Neutrophil (primary cell): ENCODE measurements around the gene PTGS1.

Source experiments
- H3K27ac ChIP-seq: fragments of 200-600 bp; sonication (generic); 2 replicates; pipeline ENCODE4 v1.5.1; 2016; ENCODE audit warnings: mild to moderate bottlenecking, moderate library complexity
- H3K27me3 ChIP-seq: fragments of 200-600 bp; sonication (generic); 2 replicates; pipeline ENCODE4 v1.6.0; 2016; ENCODE audit warnings: mild to moderate bottlenecking
- H3K36me3 ChIP-seq: fragments of 200-600 bp; sonication (generic); 2 replicates; pipeline ENCODE4 v1.5.1; 2017
- H3K4me1 ChIP-seq, 2 experiments: fragments of 200-600 bp in 1 of 2; sonication (generic) in 1 of 2; 1 replicate in 1 of 2; 2 replicates in 1 of 2; pipeline versions ENCODE4 v1.5.1 to v1.6.1; 2013 to 2016; ENCODE audit warnings: low read depth in 1 of 2, low read length in 1 of 2, mild to moderate bottlenecking in 1 of 2, moderate library complexity in 1 of 2; ENCODE audit not compliant: control insufficient read depth in 1 of 2, insufficient read depth in 1 of 2
- H3K4me3 ChIP-seq, 2 experiments: fragments of 200-600 bp in 1 of 2; sonication (generic) in 1 of 2; 1 replicate in 1 of 2; 2 replicates in 1 of 2; pipeline ENCODE4 v1.5.1; 2013 to 2016; ENCODE audit warnings: low read depth in 1 of 2, low read length in 1 of 2, mild to moderate bottlenecking in 1 of 2, moderate library complexity in 1 of 2
- H3K9me3 ChIP-seq: fragments of 200-600 bp; sonication (generic); 2 replicates; pipeline ENCODE4 v1.5.1; 2016
- CTCF ChIP-seq: fragments of 200-600 bp; sonication (generic); IDR thresholded peaks from 2 replicates; pipeline ENCODE4 v1.5.1; 2016; ENCODE audit warnings: antibody characterized with exemption

The PTGS1 gene

GRCh38 chr9:122392714-122393113, 21.9 kb downstream of the PTGS1 start:
- Histone ChIP-seq H3K36me3 (no peaks in the 10 kb centered on the region), H3K27ac (no peak overlapping the region), H3K27me3 (peaks cover 6% of the 10 kb centered on the region), H3K4me3 (no peak overlapping the region), H3K9me3 (no peaks in the 10 kb centered on the region), H3K4me1 (no peaks in the 10 kb centered on the region)
- TF ChIP-seq CTCF = no peak

- Histone ChIP-seq H3K27me3 (peaks cover 6% of the 10 kb centered on the region), H3K36me3 (no peaks in the 10 kb centered on the region), H3K27ac (no peak overlapping the region), H3K4me3 (no peak overlapping the region), H3K4me1 (no peaks in the 10 kb centered on the region), H3K9me3 (no peaks in the 10 kb centered on the region)
- TF ChIP-seq CTCF = no peak
Observed at GRCh38 chr9:122393284-122393983, 22.6 kb downstream of the PTGS1 start.

- no peaks in the 10 kb centered on the region for H3K36me3 ChIP-seq
- no peaks in the 10 kb centered on the region for H3K9me3 ChIP-seq
- no peak for TF ChIP-seq CTCF
- H3K4me3 ChIP-seq = no peak overlapping the region
- H3K4me1 ChIP-seq = no peaks in the 10 kb centered on the region
- H3K27ac ChIP-seq = no peak overlapping the region
- peaks cover 6% of the 10 kb centered on the region for H3K27me3 ChIP-seq
Observed at GRCh38 chr9:122394265-122395125, 23.7 kb downstream of the PTGS1 start.

GRCh38 chr9:122396614-122397148, 25.9 kb downstream of the PTGS1 start:
- Histone ChIP-seq H3K27ac (no peak overlapping the region), H3K27me3 (no peaks in the 10 kb centered on the region), H3K4me1 (no peaks in the 10 kb centered on the region), H3K36me3 (no peaks in the 10 kb centered on the region), H3K9me3 (no peaks in the 10 kb centered on the region), H3K4me3 (no peak overlapping the region)
- TF ChIP-seq CTCF = no peak

- Histone ChIP-seq H3K9me3 (no peaks in the 10 kb centered on the region), H3K4me1 (no peaks in the 10 kb centered on the region), H3K27me3 (no peaks in the 10 kb centered on the region), H3K27ac (no peak overlapping the region), H3K4me3 (no peak overlapping the region), H3K36me3 (no peaks in the 10 kb centered on the region)
- TF ChIP-seq CTCF = no peak
Observed at GRCh38 chr9:122397749-122398148, 26.9 kb downstream of the PTGS1 start.
